ENCODE results near the gene CEP128. TPM values are rescaled to one million over a fixed set of nuclear protein-coding genes. Genes with fewer than 3 reads are reported as not detected.

Gene CEP128
- polyA plus RNA-seq = 2.4 TPM
- long read RNA-seq, donor 1 = 0 reads
- long read RNA-seq, donor 2 = 0 reads
- long read RNA-seq, donor 3 = 0 reads
- long read RNA-seq, donor 4 = 0 reads
- long read RNA-seq, donor 5 = 0 reads
- long read RNA-seq, donor 6 = 0 reads
- long read RNA-seq, donor 7 = 0 reads
- long read RNA-seq, donor 8 = 0 reads
- long read RNA-seq, donor 9 = 0 reads
- long read RNA-seq, donor 10 = 0 reads
- long read RNA-seq, donor 11 = 0 reads

DNA sequence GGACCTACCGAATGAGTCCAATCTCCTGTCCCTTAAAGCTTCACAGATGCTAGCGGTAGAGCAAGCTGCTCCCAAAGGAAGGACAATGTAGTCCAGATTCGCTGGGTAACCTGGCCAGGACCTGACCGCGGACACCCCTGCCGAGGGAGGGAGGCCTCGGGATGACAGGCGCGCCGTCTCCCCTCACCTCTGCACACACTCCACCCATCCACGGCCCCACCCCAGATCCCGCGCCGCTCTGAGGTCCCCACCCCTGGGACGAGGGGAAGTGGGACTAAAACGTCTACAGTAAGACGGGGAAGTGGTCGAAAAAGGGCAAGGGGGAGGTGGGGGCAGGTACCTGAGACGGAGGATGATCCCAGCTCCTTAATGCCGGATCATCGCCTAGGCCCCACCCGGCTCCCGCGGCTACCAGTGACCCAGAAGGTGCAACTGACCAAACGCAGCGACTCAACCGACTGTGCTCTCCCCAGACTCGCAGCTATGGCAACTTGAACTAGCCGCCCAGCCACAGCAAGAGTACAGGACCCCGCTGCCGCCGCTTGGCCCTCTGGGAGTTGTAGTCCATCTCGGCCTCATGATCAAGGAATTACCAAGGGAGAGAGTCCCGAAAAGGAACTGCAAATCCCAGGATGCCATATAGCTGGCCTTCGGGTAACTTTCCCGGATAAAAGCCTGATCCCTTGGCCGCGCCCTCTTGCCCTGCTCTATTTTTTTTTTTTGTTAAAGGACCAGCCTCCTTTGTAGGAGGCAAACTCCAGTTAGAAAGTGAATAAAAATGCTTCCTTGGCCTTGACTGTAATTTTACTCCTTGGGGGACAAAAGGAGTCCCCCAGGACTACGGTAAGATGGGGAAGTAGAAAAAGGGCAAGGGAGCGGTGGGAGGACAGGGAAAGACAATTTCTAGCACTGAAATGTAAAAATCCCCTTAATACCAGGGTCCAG lies at the start of gene CEP128:
CEP128 (minus strand) TSS at position 498 of the 945 bp plus-strand sequence.
- H3K4me1 ChIP-seq (ENCODE audit: control insufficient read depth, insufficient read depth, low read length) = no peaks in the 10 kb centered on the region
- DNase-seq = peak; percentile 95 to 98
- H3K36me3 ChIP-seq (ENCODE audit: control insufficient read depth, insufficient read depth, low read length) = no peaks in the 10 kb centered on the region
- peak within 1 kb of the TSS; percentile 62 for H3K4me3 ChIP-seq (ENCODE audit: low read length)
- no peak within 1 kb of the TSS for H3K27ac ChIP-seq (ENCODE audit: low read length)
- H3K9me3 ChIP-seq (ENCODE audit: control insufficient read depth, low read depth, low read length) = no peaks in the 10 kb centered on the region
- H3K27me3 ChIP-seq (ENCODE audit: control insufficient read depth, insufficient read depth, low read length) = no peaks in the 10 kb centered on the region
- 11% methylated on average over 1 of the region's 40 CpGs for WGBS (ENCODE audit: insufficient coverage, low lambda C conversion rate)

- H3K4me1 ChIP-seq (ENCODE audit: control insufficient read depth, insufficient read depth, low read length) = no peaks in the 10 kb centered on the region
- no peaks in the 10 kb centered on the region for H3K36me3 ChIP-seq (ENCODE audit: control insufficient read depth, insufficient read depth, low read length)
- no peaks in the 10 kb centered on the region for H3K9me3 ChIP-seq (ENCODE audit: control insufficient read depth, low read depth, low read length)
- DNase-seq = no peak
- no peak overlapping the region for H3K27ac ChIP-seq (ENCODE audit: low read length)
- no peak overlapping the region for H3K4me3 ChIP-seq (ENCODE audit: low read length)
- WGBS (ENCODE audit: insufficient coverage, low lambda C conversion rate) = 82% methylated on average over 5 of the region's 6 CpGs
- H3K27me3 ChIP-seq (ENCODE audit: control insufficient read depth, insufficient read depth, low read length) = peaks cover 3% of the 10 kb centered on the region
Measured at GRCh38 chr14:80988735-80989429, 47.3 kb upstream of the CEP128 start.

GRCh38 chr14:80988192-80988591 lies 46.7 kb upstream of the CEP128 start:
- DNase-seq = no peak
- no CpG with 5 or more reads among the region's 1 CpG for WGBS (ENCODE audit: insufficient coverage, low lambda C conversion rate)
- no peaks in the 10 kb centered on the region for H3K4me1 ChIP-seq (ENCODE audit: control insufficient read depth, insufficient read depth, low read length)

DNA sequence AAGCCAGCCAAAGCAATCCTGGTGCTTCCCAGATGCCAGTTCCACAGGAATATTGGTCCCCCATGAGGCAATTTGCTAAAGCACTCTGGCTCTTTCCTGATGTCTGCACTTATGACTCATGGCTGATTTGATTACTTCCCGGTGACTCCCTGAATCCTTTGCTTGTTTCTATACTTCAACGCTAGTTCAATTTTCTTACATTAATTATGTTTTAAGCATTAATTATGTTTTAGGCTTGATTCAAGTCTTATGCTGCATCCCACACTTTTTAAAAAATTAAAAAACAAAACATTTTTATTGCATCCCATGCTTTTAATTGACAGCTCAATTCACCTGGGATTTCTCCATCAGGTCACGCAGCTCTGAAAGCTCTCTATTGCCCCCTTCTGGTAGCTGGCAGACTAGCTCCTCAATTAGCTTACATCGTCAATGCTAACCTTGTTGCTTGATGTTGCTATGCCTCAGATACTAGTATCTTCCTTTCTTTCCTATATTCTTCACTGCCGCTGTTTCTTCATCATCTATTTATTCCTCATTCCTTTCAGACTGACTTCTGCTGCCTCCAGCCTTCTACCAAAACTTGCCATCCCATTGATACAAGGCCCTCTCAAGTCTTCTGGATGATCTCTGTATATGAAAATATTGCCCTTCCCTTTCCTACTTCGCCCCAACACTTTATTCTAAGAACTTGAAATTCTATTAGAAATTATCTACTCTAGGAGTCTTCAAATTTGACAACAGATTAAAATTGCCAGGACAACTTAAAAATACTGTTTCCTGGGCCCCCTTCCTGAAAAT lies 45.9 kb upstream of the CEP128 start:
- H3K36me3 ChIP-seq (ENCODE audit: control insufficient read depth, insufficient read depth, low read length) = no peaks in the 10 kb centered on the region
- peaks cover 3% of the 10 kb centered on the region for H3K27me3 ChIP-seq (ENCODE audit: control insufficient read depth, insufficient read depth, low read length)
- H3K4me1 ChIP-seq (ENCODE audit: control insufficient read depth, insufficient read depth, low read length) = no peaks in the 10 kb centered on the region
- 28% methylated on average over 4 of the region's 6 CpGs for WGBS (ENCODE audit: insufficient coverage, low lambda C conversion rate)
- peak; percentile 18 to 53 for DNase-seq
- H3K9me3 ChIP-seq (ENCODE audit: control insufficient read depth, low read depth, low read length) = no peaks in the 10 kb centered on the region
- H3K27ac ChIP-seq (ENCODE audit: low read length) = no peak overlapping the region
- H3K4me3 ChIP-seq (ENCODE audit: low read length) = no peak overlapping the region

More at GRCh38 chr14:80988192-80988591, 46.7 kb upstream of the CEP128 start:
- H3K27ac ChIP-seq (ENCODE audit: low read length) = no peak overlapping the region
- no peaks in the 10 kb centered on the region for H3K9me3 ChIP-seq (ENCODE audit: control insufficient read depth, low read depth, low read length)
- H3K36me3 ChIP-seq (ENCODE audit: control insufficient read depth, insufficient read depth, low read length) = no peaks in the 10 kb centered on the region
- peaks cover 3% of the 10 kb centered on the region for H3K27me3 ChIP-seq (ENCODE audit: control insufficient read depth, insufficient read depth, low read length)
- H3K4me3 ChIP-seq (ENCODE audit: low read length) = no peak overlapping the region

DNA sequence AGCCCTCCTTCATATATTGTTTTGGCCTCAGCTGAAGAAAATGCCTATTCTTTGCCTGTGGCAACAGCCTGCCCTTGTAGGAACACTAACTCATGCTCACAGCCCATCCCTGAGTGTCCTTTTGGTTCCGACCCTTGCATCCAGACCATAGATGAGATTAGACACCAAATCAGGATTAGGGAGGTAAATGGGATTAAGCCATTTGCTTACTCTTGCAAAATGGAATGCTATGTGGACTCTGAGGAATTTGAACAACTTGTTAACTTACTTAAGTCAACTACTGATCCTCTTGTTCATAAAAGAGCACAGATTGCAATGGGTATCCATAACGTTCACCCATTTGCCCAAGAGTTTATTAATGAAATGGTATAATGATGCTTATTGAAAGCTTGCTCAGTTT lies 41.2 kb upstream of the CEP128 start:
- Histone ChIP-seq H3K9me3 (ENCODE audit: control insufficient read depth, low read depth, low read length) (no peaks in the 10 kb centered on the region), H3K4me3 (ENCODE audit: low read length) (no peak overlapping the region)
- 71% methylated on average over 1 of the region's 2 CpGs for WGBS (ENCODE audit: insufficient coverage, low lambda C conversion rate)

GRCh38 chr14:80981673-80982072 lies 40.1 kb upstream of the CEP128 start:
- Histone ChIP-seq H3K27ac (ENCODE audit: low read length) (no peak overlapping the region), H3K27me3 (ENCODE audit: control insufficient read depth, insufficient read depth, low read length) (no peaks in the 10 kb centered on the region), H3K9me3 (ENCODE audit: control insufficient read depth, low read depth, low read length) (no peaks in the 10 kb centered on the region), H3K4me3 (ENCODE audit: low read length) (no peak overlapping the region), H3K4me1 (ENCODE audit: control insufficient read depth, insufficient read depth, low read length) (no peaks in the 10 kb centered on the region), H3K36me3 (ENCODE audit: control insufficient read depth, insufficient read depth, low read length) (no peaks in the 10 kb centered on the region)
- WGBS (ENCODE audit: insufficient coverage, low lambda C conversion rate) = no CpG with 5 or more reads among the region's 7 CpGs
- no peak for DNase-seq

More for the DNA sequence above, 41.2 kb upstream of the CEP128 start:
- Histone ChIP-seq H3K27me3 (ENCODE audit: control insufficient read depth, insufficient read depth, low read length) (no peaks in the 10 kb centered on the region), H3K27ac (ENCODE audit: low read length) (no peak overlapping the region), H3K4me1 (ENCODE audit: control insufficient read depth, insufficient read depth, low read length) (no peaks in the 10 kb centered on the region), H3K36me3 (ENCODE audit: control insufficient read depth, insufficient read depth, low read length) (no peaks in the 10 kb centered on the region)
- no peak for DNase-seq

DNA sequence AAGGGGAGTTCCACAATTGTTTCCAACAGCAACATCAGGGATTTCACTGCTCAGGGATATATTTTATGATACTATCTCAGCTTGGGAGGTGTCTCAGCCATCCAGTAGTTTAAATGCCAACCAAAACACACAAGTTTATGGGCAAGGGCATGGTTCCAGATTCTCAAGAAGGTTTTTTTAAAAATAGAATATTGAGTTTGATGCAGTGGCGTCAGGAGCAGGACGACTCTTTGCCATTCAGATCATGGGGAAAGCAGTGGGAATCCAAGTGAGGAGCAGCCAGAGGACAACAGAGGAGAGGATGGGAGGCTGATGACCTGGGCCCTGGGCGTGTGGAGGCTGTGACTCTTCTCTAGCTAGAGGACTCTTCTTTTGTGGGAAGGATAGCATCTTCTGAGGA lies 39.6 kb upstream of the CEP128 start:
- Histone ChIP-seq H3K4me1 (ENCODE audit: control insufficient read depth, insufficient read depth, low read length) (no peaks in the 10 kb centered on the region), H3K9me3 (ENCODE audit: control insufficient read depth, low read depth, low read length) (no peaks in the 10 kb centered on the region), H3K36me3 (ENCODE audit: control insufficient read depth, insufficient read depth, low read length) (no peaks in the 10 kb centered on the region), H3K4me3 (ENCODE audit: low read length) (no peak overlapping the region), H3K27me3 (ENCODE audit: control insufficient read depth, insufficient read depth, low read length) (no peaks in the 10 kb centered on the region), H3K27ac (ENCODE audit: low read length) (no peak overlapping the region)
- WGBS (ENCODE audit: insufficient coverage, low lambda C conversion rate) = no CpG with 5 or more reads among the region's 3 CpGs
- no peak for DNase-seq

DNA sequence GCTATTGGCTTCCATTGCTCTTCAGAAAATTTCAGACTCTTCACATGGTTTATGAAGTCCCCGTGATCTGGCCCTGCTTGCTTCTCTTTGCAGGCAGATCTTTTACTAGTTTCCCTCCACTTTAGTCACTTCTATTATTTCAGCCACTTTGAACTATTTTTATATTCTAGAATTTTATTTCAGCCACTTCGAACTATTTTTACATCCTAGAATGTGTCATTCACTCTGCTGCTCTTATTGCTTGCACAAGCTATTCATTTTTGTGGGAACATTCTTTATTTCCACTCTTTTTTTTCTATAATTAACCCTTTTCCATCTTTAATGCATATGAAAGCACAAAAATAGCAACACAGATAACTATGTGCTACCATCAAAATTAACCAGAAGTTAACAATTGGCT lies 38.4 kb upstream of the CEP128 start:
- Histone ChIP-seq H3K27ac (ENCODE audit: low read length) (no peak overlapping the region), H3K27me3 (ENCODE audit: control insufficient read depth, insufficient read depth, low read length) (no peaks in the 10 kb centered on the region), H3K9me3 (ENCODE audit: control insufficient read depth, low read depth, low read length) (no peaks in the 10 kb centered on the region), H3K4me3 (ENCODE audit: low read length) (no peak overlapping the region), H3K4me1 (ENCODE audit: control insufficient read depth, insufficient read depth, low read length) (no peaks in the 10 kb centered on the region), H3K36me3 (ENCODE audit: control insufficient read depth, insufficient read depth, low read length) (no peaks in the 10 kb centered on the region)
- WGBS (ENCODE audit: insufficient coverage, low lambda C conversion rate) = 90% methylated on average over 2 of the region's 2 CpGs
- no peak for DNase-seq

GRCh38 chr14:80978403-80978802 lies 36.9 kb upstream of the CEP128 start:
- H3K27ac ChIP-seq (ENCODE audit: low read length) = no peak overlapping the region
- no CpG with 5 or more reads among the region's 2 CpGs for WGBS (ENCODE audit: insufficient coverage, low lambda C conversion rate)

DNA sequence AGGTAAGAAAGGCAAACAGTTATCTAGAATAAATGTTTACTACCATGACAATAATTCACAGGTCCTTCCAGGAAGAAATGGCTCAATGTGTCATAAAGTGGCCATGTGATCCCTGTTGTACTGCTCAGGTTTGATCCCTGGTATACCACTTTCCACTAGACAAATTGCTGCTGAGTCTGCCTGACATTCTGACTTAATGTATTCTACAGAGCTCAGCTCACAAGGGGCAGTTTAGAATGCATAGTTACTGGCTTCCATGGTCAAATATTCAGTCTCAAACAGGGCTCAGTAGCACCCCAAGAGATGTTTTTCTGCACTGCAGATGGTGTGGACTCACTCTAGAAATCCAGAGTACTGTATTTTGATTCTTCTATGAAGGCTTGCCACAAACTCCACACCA lies 35.7 kb upstream of the CEP128 start:
- Histone ChIP-seq H3K4me3 (ENCODE audit: low read length) (no peak overlapping the region), H3K27me3 (ENCODE audit: control insufficient read depth, insufficient read depth, low read length) (peaks cover 2% of the 10 kb centered on the region), H3K4me1 (ENCODE audit: control insufficient read depth, insufficient read depth, low read length) (no peaks in the 10 kb centered on the region), H3K9me3 (ENCODE audit: control insufficient read depth, low read depth, low read length) (no peaks in the 10 kb centered on the region), H3K36me3 (ENCODE audit: control insufficient read depth, insufficient read depth, low read length) (no peaks in the 10 kb centered on the region), H3K27ac (ENCODE audit: low read length) (no peak overlapping the region)
- peak in 1 of 2 donors; percentile 30 for DNase-seq

More at GRCh38 chr14:80978403-80978802, 36.9 kb upstream of the CEP128 start:
- no peaks in the 10 kb centered on the region for H3K4me1 ChIP-seq (ENCODE audit: control insufficient read depth, insufficient read depth, low read length)
- no peak overlapping the region for H3K4me3 ChIP-seq (ENCODE audit: low read length)
- H3K9me3 ChIP-seq (ENCODE audit: control insufficient read depth, low read depth, low read length) = no peaks in the 10 kb centered on the region
- DNase-seq = no peak
- no peaks in the 10 kb centered on the region for H3K36me3 ChIP-seq (ENCODE audit: control insufficient read depth, insufficient read depth, low read length)
- H3K27me3 ChIP-seq (ENCODE audit: control insufficient read depth, insufficient read depth, low read length) = peaks cover 2% of the 10 kb centered on the region
